Measurements from ENCODE around the gene PDGFA.

Gene PDGFA

GRCh38 chr7:457814-458510 lies 61.7 kb downstream of the PDGFA start:
- no peak for DNase-seq

GRCh38 chr7:455110-455928 lies 64.3 kb downstream of the PDGFA start:
- no peak for DNase-seq

GRCh38 chr7:454356-455109 lies 65.1 kb downstream of the PDGFA start:
- no peak for DNase-seq

- DNase-seq: no peak
Observed at GRCh38 chr7:453597-454306, 65.9 kb downstream of the PDGFA start.

- no peak for DNase-seq
Observed at GRCh38 chr7:452791-453455, 66.7 kb downstream of the PDGFA start.

- DNase-seq: no peak
Observed at GRCh38 chr7:452226-452751, 67.4 kb downstream of the PDGFA start.

- DNase-seq: no peak
Observed at GRCh38 chr7:451255-452225, 68.1 kb downstream of the PDGFA start.

GRCh38 chr7:450741-451140 lies 68.9 kb downstream of the PDGFA start:
- DNase-seq: no peak

GRCh38 chr7:450036-450435 lies 69.6 kb downstream of the PDGFA start:
- DNase-seq: no peak

GRCh38 chr7:449324-450019 lies 70.2 kb downstream of the PDGFA start:
- DNase-seq: no peak

GRCh38 chr7:447523-447922 lies 72.1 kb downstream of the PDGFA start:
- DNase-seq: no peak
